Measurements from ENCODE around the gene AKR1C4.

DNA sequence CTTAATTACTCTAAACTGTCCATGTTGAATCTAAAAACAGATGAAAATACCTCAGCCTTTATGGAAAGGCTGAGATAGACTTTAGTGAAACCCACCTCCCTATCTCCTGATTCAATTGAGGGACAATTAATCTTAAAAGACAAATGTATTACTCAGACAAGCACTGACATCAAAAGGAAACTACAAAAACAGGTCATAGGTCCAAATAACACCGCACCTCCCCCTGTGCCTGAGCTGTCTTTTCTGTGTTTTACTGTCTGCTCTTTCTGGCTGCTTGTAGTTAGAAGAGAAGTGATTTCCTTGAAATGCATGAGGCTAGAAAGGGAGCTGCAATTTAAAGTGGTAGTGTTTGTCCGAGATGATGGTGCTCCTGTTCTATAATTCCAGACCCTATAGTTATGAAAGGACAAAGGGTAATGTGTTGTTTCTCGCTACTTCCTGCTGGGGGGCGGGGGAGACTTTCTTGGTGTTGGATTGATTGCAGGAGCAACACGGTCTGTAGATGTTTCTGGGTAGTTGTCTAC, 27.7 kb upstream of the AKR1C4 start:
- TF ChIP-seq CTCF (IDR thresholded peaks at IDR 0.05; ENCODE audit: poor library complexity) = no peak
- TF ChIP-seq EZH2phosphoT487 (IDR thresholded peaks at IDR 0.05; ENCODE audit: low read depth, severe bottlenecking, unreplicated experiment) = no peak
- TF ChIP-seq EZH2 (IDR thresholded peaks at IDR 0.05; ENCODE audit: borderline replicate concordance) = no peak

Measured in hepatocyte (in vitro differentiated cells).